Osteocyte (in vitro differentiated cells): Measurements from ENCODE around the gene CNPY3. TPM values are rescaled to one million over a fixed set of nuclear protein-coding genes. Genes with fewer than 3 reads are reported as not detected.

Experiments
- DNase-seq: peaks from one replicate; pipeline ENCODE4 v3.0.0; 2021; ENCODE audit warnings: mixed read lengths; ENCODE audit not compliant: unreplicated experiment; ENCODE audit errors: extremely low spot score
- H3K27ac Mint-ChIP-seq: one replicate; pipeline ENCODE4 v1.8.0; 2021; ENCODE audit warnings: mild to moderate bottlenecking, mixed read lengths; ENCODE audit not compliant: unreplicated experiment
- H3K27me3 Mint-ChIP-seq: one replicate; pipeline ENCODE4 v1.8.0; 2021; ENCODE audit warnings: mixed read lengths; ENCODE audit not compliant: unreplicated experiment
- H3K36me3 Mint-ChIP-seq: one replicate; pipeline ENCODE4 v1.8.0; 2021; ENCODE audit warnings: mixed read lengths; ENCODE audit not compliant: unreplicated experiment
- H3K4me1 Mint-ChIP-seq: one replicate; pipeline ENCODE4 v1.8.0; 2021; ENCODE audit warnings: mixed read lengths; ENCODE audit not compliant: unreplicated experiment
- H3K4me3 Mint-ChIP-seq: one replicate; pipeline ENCODE4 v1.8.0; 2021; ENCODE audit warnings: mild to moderate bottlenecking, moderate library complexity, mixed read lengths; ENCODE audit not compliant: unreplicated experiment
- H3K9me3 Mint-ChIP-seq: one replicate; pipeline ENCODE4 v1.8.0; 2021; ENCODE audit warnings: mixed read lengths; ENCODE audit not compliant: unreplicated experiment
- total RNA-seq: library from RNA; stranded (reverse); gene quantifications from 2 replicates; pipeline ENCODE4 v1.2.1, GENCODE V29; 2021
- TF ChIP-seq, protein P1 (sequence below): fragments of 200-600 bp; sonication (generic); IDR thresholded peaks from 2 replicates; pipeline ENCODE4 v1.5.0; 2021; ENCODE audit warnings: antibody characterized with exemption, mild to moderate bottlenecking, moderate library complexity

The CNPY3 gene
- total RNA-seq, 1 donor from 2014 or later = 69.0 TPM

GRCh38 chr6:42973926-42974325, 44.6 kb downstream of the CNPY3 start:
- no peaks in the 10 kb centered on the region for H3K9me3 Mint-ChIP-seq
- H3K27ac Mint-ChIP-seq = no peak overlapping the region
- H3K4me1 Mint-ChIP-seq = peaks cover 18% of the 10 kb centered on the region
- no peak for DNase-seq
- H3K4me3 Mint-ChIP-seq = no peak overlapping the region
- TF ChIP-seq, protein P1, sequence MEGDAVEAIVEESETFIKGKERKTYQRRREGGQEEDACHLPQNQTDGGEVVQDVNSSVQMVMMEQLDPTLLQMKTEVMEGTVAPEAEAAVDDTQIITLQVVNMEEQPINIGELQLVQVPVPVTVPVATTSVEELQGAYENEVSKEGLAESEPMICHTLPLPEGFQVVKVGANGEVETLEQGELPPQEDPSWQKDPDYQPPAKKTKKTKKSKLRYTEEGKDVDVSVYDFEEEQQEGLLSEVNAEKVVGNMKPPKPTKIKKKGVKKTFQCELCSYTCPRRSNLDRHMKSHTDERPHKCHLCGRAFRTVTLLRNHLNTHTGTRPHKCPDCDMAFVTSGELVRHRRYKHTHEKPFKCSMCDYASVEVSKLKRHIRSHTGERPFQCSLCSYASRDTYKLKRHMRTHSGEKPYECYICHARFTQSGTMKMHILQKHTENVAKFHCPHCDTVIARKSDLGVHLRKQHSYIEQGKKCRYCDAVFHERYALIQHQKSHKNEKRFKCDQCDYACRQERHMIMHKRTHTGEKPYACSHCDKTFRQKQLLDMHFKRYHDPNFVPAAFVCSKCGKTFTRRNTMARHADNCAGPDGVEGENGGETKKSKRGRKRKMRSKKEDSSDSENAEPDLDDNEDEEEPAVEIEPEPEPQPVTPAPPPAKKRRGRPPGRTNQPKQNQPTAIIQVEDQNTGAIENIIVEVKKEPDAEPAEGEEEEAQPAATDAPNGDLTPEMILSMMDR = no peak
- H3K27me3 Mint-ChIP-seq = no peaks in the 10 kb centered on the region
- H3K36me3 Mint-ChIP-seq = peaks cover 5% of the 10 kb centered on the region

GRCh38 chr6:42974919-42975505, 45.7 kb downstream of the CNPY3 start:
- Mint-ChIP-seq H3K27me3 (no peaks in the 10 kb centered on the region), H3K9me3 (no peaks in the 10 kb centered on the region), H3K4me1 (peaks cover 26% of the 10 kb centered on the region), H3K27ac (no peak overlapping the region), H3K4me3 (no peak overlapping the region), H3K36me3 (peaks cover 5% of the 10 kb centered on the region)
- TF ChIP-seq, protein P1 = no peak
- DNase-seq = no peak

DNA sequence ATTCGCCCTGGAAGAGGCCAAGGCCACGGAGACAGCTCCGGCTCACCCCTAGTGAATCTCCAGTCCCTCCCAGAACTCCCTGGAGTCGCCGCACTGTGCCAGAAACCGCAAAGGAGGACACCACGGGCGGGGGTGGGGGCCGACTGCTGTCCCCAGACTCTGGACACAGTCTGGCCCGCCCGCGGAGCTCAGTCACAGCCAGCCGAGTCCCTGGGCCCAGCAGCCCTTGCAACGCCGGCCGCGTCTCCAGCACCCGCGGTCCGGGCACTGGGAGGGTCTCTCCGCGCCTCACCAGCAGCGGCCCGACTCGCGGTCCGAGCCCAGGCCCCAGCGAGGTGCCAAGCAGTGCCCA, 49.2 kb downstream of the CNPY3 start:
- TF ChIP-seq, protein P1 = no peak
- Mint-ChIP-seq H3K27ac (peak overlapping the region; percentile 80), H3K27me3 (no peaks in the 10 kb centered on the region), H3K36me3 (peaks cover 2% of the 10 kb centered on the region), H3K4me1 (peaks cover 28% of the 10 kb centered on the region), H3K4me3 (peak overlapping the region; percentile 81), H3K9me3 (no peaks in the 10 kb centered on the region)
- peak; percentile 87 for DNase-seq

GRCh38 chr6:42978839-42979522, 49.7 kb downstream of the CNPY3 start, which contains the start of gene PEX6:
Gene PEX6 (minus strand): TSS chr6:42979181. CDS start chr6:42979150, 31 bp downstream.
- Mint-ChIP-seq H3K27ac (peak within 1 kb of the TSS; percentile 94), H3K27me3 (no peaks in the 10 kb centered on the region), H3K36me3 (peaks cover 2% of the 10 kb centered on the region), H3K4me3 (peak within 1 kb of the TSS; percentile 88), H3K9me3 (no peaks in the 10 kb centered on the region), H3K4me1 (peaks cover 33% of the 10 kb centered on the region)
- TF ChIP-seq, protein P1 = no peak
- DNase-seq = peak; percentile 94

- H3K27me3 Mint-ChIP-seq = no peaks in the 10 kb centered on the region
- H3K36me3 Mint-ChIP-seq = peaks cover 2% of the 10 kb centered on the region
- TF ChIP-seq, protein P1 = no peak
- peak overlapping the region; percentile 88 for H3K4me3 Mint-ChIP-seq
- H3K9me3 Mint-ChIP-seq = no peaks in the 10 kb centered on the region
- H3K27ac Mint-ChIP-seq = peak overlapping the region; percentile 94
- no peak for DNase-seq
- H3K4me1 Mint-ChIP-seq = peaks cover 34% of the 10 kb centered on the region
These were observed 50.4 kb downstream of the CNPY3 start for GRCh38 chr6:42979523-42980177.
